ENCODE results near the gene EEF1G. TPM values are rescaled to one million over a fixed set of nuclear protein-coding genes. Genes with fewer than 3 reads are reported as not detected.
"Not testable (repeated sequence)": the region's sequence is repeated elsewhere in the genome, so short reads cannot be mapped to it uniquely, and the experiment has no call there.

Gene EEF1G, protein sequence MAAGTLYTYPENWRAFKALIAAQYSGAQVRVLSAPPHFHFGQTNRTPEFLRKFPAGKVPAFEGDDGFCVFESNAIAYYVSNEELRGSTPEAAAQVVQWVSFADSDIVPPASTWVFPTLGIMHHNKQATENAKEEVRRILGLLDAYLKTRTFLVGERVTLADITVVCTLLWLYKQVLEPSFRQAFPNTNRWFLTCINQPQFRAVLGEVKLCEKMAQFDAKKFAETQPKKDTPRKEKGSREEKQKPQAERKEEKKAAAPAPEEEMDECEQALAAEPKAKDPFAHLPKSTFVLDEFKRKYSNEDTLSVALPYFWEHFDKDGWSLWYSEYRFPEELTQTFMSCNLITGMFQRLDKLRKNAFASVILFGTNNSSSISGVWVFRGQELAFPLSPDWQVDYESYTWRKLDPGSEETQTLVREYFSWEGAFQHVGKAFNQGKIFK
- 1,000 to 10,000 TPM; 1,025 to 2,248 (median 1,633) TPM for polyA plus RNA-seq

DNA sequence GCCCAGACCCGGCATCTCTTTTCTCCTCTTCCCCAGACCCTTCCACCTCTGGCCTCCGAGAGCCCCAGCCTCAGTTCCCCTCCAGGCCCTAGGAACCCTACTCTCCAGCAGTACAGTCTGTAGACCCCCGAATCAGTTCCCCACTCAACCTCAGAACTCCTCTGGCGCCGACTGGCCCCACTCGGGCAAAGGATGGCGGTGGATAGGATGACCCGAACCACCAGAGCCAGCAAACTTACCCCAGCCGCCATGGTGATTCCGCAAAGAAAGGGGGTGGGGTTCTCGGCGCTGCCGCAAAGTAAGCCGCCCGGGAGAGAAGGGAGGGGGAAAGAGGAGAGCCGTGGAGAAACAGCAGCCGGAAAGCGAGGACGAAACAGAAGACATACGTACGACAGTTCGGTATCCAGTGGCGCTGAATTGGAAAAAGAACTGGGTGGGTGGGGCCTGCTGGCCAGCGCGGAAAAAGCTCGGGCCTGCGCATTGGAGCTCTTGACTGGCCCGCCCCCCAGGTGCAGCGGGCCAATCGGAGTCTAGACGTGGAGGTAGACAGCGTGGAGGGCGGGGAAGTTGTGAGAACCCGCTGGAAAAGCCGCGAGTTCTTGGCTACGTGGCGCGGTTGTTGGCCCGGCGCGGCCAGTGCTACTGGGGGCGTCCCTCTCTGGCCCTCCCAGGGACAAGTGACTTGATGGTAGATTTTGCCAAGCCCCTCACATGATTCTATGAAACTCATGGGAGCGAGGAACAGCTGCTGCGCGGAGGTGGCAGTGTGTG, at the start of gene EEF1G:
Gene EEF1G (minus strand): TSS at position 300 of the 771 bp plus-strand sequence. CDS start 49 bp downstream, at position 251.
- 0% methylated on average over 46 of the region's 46 CpGs for WGBS, 3 donors
- peak within 1 kb of the TSS; percentile 48 for H3K27ac ChIP-seq (ENCODE audit: low read depth, low read length)

DNA sequence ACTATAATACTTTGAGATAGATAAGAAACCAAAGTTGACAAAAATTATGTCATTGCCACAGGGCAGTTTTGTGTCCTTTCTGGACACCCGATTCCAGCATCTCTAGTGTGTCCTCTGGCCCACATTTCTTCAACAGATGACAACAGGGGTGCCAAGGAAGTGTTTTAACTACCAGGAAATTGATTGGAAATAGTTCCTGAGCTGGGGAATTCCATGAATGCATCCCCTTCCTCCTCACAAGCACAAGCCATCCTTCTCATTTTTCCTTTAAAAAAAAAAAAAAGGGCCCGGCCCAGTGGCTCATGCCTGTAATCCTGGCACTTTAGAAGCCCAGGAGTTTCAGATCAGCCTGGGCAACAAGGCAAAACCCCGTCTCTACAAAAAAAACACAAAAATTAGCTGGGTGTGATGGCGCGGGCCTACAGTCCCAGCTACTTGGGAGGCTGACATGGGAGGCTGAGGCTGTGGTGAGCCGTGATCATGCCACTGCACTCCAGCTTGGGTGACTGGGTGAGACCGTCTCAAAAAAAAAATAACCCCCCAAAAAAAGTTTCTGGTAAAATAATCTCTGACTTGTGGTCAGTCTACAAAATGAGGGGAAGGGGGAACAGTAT, 48.9 kb upstream of the EEF1G start:
- 81 to 87% (median 81%) methylated on average over 7 of the region's 7 CpGs for WGBS, 3 donors

DNA sequence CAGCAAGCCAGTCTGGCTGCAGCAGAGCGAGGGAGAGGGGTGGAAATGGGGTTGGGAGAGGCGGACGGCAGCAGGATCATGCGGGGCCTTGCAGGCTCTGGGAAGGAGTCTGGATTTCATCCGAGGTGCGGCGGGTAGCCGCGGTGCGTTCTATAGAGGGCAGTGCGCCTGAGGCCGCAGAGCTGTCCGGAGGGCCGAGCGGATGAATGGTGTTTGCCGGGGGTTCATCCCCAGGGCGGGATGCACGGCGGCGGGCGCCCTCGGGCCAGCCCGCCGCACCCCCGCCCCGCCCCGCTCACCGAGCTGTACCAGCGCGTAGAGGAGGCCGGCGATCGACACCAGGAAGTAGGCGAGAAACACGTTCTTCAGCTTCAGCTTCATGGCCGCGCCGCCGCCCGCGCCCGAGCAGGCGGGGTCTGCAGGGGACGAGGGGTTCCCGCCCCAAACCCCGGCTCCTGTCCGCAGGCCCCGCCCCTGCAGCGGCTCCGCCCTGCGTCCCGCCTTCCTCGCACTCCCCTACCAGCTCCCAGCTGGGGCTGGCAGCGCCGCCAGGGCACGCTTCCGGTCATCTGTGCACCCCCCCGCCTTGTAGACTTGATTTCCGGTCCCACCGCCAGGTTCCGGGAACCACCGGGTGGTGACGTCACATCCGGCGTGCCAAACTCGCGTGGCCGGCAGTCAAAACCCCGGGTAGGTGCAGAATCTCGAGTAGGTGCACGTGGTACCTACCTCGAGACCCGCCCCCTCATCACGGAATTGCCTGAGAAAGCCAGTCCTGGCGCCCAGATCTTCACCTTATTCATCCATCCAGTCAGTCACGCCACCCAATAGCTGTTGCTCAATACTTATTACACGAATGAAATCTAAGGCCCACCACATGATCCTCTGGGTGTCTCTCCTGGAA, 48.1 kb upstream of the EEF1G start, which contains the start of gene B3GAT3:
Gene B3GAT3 (minus strand): TSS at position 420 of the 904 bp plus-strand sequence. CDS start 39 bp downstream, at position 381.
- 0 to 1% (median 1%) methylated on average over 66 to 77 of the region's 77 CpGs for WGBS, 3 donors
- peak within 1 kb of the TSS; percentile 71 for H3K27ac ChIP-seq (ENCODE audit: low read depth, low read length)

More for the DNA sequence above, 48.9 kb upstream of the EEF1G start:
- H3K27ac ChIP-seq (ENCODE audit: low read depth, low read length), result peak overlapping the region; percentile 71

DNA sequence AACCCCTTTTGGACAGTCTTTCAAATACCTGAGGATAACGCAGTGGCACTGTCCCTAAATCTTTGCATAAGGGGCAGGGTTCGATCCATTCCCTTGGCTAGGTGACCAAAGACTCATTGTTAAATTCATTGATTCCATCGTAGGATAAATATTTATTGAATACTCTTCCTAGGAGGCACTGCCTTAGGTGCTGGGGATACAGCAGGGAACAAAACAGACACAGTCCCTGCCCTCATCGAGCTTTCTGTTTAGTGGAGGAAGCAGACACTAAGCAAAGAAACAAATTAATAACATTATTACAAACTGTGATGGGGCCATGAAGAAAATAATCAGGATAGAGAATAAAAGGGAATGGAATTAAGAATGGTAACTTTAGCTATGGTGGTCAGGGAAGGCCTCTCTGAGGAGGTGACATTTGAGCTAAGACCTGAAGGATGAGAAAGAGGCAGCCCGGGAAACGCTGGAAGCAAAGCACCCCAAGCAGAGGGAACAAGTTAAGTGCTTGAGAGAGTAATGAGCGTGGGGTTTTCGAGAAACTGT, 47.4 kb upstream of the EEF1G start:
- H3K27ac ChIP-seq (ENCODE audit: low read depth, low read length), result no peak overlapping the region
- 23 to 34% (median 31%) methylated on average over 8 of the region's 8 CpGs for WGBS, 3 donors

DNA sequence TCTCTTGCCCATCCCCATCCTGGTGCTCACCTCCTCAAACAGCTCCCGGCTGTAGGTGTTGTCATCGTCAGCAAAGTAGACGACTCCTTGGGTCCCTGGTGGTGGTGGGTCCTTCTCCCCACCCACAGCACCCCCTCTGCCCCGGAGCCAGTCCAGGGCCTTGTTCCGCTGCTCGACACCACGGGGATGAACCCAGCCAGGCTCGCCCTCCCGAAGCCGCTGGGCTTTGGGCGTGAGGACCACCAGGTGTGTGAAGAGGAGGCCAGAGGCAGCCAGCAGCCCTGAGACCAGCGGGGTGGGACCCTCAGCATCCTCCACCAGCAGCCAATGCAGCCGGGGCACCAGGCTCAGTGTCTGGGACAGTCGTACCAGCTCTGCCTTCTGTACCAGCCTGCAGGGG, 43.3 kb upstream of the EEF1G start:
- H3K27ac ChIP-seq (ENCODE audit: low read depth, low read length), result not testable (repeated sequence)
- WGBS, 3 donors, result 92 to 97% (median 93%) methylated on average over 14 of the region's 14 CpGs

DNA sequence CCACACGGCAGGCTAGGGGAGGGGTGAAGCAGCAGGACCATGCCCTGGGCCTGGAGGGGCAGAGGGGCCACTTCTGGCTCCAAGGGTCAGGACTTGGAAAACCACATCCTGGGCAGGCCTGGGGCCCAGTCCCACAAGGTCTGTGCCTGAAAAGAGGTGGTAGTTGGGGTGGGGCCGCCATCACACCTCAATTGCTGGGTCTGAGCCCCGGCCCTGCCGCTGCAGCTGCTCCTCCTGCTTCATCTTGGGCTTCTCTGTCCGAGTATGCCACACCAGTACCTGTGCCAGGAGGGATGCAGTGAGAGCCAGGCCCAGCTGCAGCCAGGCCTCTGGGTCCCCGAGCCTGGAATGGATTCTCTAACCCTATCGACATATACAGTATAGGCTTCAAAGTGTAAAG, 41.8 kb upstream of the EEF1G start:
- WGBS, 3 donors, result 87 to 92% (median 91%) methylated on average over 7 of the region's 7 CpGs
- H3K27ac ChIP-seq (ENCODE audit: low read depth, low read length), result no peak overlapping the region

DNA sequence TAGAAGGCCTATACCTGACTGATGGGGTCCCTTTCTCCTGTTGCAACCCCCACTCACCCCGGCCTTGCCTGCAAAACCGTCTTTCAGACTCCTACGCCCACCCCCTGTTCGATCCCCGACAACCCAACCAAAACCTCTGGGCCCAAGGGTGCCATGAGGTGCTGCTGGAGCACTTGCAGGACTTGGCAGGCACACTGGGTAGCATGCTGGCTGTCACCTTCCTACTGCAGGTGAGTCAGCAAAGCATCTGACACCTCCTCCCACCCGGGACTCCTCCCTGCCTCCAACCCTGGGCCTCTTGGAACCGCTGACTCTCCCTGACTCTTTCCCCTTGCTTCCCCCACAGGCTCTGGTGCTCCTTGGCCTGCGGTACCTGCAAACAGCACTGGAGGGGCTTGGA, 40.6 kb upstream of the EEF1G start:
- H3K27ac ChIP-seq (ENCODE audit: low read depth, low read length), result no peak overlapping the region

DNA sequence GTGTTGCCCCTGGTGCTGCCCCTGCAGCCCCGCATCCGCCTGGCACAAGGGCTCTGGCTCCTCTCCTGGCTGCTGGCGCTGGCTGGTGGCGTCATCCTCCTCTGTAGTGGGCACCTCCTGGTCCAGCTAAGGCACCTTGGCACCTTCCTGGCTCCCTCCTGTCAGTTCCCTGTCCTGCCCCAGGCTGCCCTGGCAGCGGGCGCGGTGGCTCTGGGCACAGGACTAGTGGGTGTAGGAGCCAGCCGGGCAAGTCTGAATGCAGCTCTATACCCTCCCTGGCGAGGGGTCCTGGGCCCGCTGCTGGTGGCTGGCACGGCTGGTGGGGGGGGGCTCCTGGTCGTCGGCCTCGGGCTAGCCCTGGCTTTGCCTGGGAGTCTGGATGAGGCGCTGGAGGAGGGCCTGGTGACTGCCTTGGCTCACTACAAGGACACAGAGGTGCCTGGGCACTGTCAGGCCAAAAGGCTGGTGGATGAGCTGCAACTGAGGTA, 39.6 kb upstream of the EEF1G start:
- H3K27ac ChIP-seq (ENCODE audit: low read depth, low read length), result peak overlapping the region; percentile 45
- 54 to 65% (median 54%) methylated on average over 15 of the region's 15 CpGs for WGBS, 3 donors

More for the DNA sequence above, 40.6 kb upstream of the EEF1G start:
- WGBS, 3 donors, result 71 to 75% (median 75%) methylated on average over 8 of the region's 8 CpGs

DNA sequence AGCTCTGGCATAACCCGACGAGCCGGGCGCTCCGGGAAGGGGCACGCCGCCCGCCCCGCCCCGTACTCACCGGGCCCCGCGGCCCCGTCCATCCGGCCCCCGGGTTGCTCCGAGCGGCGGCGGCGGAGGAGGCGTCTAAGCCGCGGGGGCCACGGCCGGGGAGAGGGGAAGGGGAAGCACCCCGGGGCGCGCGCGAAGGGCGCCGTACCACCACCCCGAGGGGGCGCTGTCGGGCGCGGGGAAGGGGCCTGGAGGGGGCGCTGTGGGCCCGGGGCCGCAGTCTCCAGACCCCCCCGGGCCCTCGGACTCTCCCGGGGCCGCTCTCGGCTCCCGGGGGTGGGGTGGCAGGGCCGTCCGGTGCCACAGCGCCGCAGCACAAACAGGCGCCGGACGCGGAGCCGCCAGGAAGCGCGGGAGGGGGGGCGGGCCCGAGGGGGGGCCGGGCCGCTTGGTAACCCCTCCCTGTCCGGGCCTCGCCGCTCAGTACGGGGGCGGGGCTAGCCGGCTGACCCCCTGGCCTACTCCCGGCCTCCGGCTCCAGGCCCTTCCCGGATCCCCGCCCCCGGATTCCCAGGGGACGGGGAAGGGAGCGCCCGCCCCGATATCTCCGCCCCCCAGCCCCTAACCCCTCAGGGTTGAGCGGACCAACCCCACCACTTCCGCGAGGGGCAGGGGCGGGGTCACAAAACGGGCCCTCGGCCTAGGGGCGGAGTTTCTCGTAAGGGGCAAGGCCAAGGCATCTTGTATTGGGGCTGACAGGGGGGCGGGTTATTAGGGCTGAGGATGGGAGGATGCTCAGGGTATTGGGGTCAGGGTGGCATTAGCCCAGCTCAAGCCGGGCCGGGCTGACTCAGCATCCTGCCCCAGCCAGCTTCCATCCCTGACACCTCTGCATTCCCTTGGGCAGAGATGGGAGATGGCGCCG, 38.9 kb upstream of the EEF1G start, which contains the start of the genes EML3 and ROM1:
Gene EML3 (minus strand): TSS at position 410 of the 925 bp plus-strand sequence. CDS start 318 bp downstream, at position 92.
Gene ROM1 (plus strand): TSS at position 892 of the 925 bp plus-strand sequence. CDS start 25 bp downstream, at position 917.
- WGBS, 3 donors, result 2 to 6% (median 3%) methylated on average over 34 to 86 of the region's 91 CpGs
- peak within 1 kb of the TSS; percentile 93 for H3K27ac ChIP-seq (ENCODE audit: low read depth, low read length)

DNA sequence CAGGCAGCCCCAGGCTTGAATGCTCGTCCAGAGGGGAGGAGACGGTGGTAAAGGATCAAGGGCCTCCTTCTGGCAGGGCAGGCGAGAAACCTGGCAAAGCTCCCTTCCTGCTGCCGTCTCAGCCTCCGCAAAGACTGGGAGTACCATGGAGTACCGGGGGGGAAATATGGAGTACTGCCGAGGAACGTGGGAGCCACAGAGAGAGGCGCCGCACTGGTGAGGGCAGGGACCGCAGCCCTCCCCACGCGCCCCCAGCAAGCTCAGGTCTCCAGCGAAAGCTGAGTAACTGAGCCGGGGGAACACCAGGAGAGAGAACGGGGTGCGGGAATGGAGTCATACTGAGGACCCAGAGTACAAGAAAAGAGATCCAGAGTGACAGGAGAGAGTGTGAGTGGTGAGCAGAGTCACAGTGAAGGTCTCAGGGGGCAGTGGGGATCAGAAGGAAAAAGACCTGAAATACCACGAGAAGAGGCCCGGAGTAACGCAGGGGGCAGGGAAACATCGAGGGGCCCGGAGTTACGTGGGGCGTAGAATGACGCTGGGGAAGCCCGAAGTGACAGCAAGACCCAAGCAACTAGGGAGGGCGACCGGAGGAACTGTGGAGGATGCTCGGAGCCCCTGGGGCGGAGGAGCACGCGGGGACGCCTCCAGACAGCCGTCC, 38.1 kb upstream of the EEF1G start:
- peak overlapping the region; percentile 93 for H3K27ac ChIP-seq (ENCODE audit: low read depth, low read length)
- 0 to 2% (median 1%) methylated on average over 34 of the region's 34 CpGs for WGBS, 3 donors

DNA sequence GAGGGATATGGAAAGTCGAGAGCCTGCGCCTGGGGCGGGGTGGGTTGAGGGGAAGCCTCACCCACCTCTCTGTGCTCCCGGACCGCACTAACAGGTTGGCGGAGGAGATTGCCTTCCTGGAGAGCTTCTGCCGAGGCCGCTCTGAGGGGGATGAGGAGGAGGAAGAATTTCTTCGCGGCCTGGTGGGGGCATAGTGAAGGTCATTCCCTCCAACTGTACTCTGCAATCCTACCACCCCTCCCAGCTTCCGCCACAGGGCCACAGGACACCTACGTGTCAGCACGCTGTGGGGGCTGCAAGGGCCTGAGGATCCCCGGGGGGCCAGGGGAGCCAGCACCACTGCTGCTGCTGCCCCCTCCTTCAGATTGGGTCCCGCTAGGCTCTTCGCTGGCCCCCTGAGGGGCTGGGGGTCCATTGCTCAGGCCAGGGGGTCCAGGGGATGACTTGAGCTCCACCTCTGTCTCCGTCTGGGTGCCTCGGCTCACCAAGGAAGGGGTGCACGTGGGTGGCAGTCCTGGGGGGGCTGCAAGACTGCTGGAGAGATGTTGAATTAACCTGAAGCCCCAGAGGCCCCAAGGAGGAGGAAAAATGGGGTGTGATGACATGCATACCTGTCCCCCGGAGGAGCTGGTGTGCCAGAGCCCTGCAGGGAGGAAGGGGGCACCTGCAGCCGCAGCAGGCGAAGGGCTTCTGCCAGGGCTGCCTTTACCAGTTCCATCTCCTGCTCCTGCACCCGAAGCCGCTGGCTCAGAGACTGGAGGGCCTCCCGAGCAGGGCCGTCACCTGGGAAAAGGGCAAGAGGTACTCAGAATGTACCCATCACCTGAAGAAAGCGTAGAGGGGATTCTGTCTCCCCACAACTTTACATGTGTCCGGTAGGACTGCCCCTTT, 37.4 kb upstream of the EEF1G start:
- WGBS, 3 donors, result 57 to 72% (median 60%) methylated on average over 25 to 28 of the region's 28 CpGs

DNA sequence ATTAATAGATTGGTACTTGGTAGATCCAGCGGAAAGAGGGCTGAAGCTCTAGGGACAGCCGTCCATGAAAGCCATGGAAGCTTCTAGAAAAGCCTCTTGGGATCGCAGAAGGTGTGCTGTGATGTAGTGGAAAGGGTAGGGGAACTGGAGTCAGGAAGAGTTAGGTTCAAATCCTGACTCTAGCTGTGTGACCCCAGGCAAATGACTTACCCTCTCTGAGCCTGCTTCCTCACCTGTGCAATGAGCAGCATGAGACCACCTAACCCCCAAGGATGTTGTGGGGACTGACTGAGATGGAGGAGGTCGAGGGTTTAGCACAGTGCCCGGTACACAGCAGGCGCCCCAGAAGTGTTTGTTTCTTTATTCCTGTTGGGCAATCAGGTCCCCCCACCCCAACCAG, 36.7 kb upstream of the EEF1G start:
- WGBS, 3 donors, result 77 to 90% (median 79%) methylated on average over 6 of the region's 6 CpGs
- H3K27ac ChIP-seq (ENCODE audit: low read depth, low read length), result no peak overlapping the region

More for the DNA sequence above, 37.4 kb upstream of the EEF1G start:
- no peak overlapping the region for H3K27ac ChIP-seq (ENCODE audit: low read depth, low read length)

DNA sequence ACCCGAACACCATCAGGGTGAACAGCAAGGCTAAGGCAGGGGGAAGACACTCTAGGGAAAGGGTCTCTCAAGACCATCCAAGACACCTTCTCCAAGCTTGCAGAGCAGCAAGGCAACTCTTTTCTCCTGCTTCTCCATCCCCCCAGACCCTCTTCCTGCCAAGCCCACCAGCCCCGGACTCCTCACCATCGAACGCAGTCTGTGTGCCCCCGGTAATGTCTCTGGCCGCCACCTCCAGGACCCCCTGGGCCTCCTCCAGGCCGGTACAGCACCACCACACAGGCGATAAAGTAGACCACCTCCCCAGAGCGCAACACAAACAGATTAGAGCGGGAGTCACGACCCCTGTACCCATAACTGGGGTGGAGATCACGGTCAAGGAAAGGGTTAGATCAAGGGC, 35.1 kb upstream of the EEF1G start:
- no peak overlapping the region for H3K27ac ChIP-seq (ENCODE audit: low read depth, low read length)
- WGBS, 3 donors, result 91 to 95% (median 93%) methylated on average over 12 of the region's 12 CpGs

DNA sequence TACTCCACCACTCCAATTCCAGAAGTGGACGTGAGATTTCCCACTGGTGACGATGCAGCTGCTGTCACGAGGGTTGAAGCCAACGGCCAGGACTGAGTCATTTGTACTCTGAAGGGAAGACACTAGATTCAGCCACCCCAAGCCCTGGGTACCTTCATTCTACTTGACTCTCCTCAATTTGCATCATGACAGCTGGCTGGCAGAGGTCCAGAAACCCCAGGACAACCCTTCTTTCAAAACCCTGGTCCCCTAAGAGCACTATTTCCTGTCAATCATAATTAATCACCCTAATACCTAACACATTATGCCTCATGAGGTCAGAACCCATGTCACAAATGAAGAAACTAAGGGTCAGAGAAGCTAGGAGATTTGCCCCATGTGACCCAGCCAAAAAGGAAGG, 34.0 kb upstream of the EEF1G start:
- WGBS, 3 donors, result 43 to 88% (median 68%) methylated on average over 4 of the region's 4 CpGs
- no peak overlapping the region for H3K27ac ChIP-seq (ENCODE audit: low read depth, low read length)

DNA sequence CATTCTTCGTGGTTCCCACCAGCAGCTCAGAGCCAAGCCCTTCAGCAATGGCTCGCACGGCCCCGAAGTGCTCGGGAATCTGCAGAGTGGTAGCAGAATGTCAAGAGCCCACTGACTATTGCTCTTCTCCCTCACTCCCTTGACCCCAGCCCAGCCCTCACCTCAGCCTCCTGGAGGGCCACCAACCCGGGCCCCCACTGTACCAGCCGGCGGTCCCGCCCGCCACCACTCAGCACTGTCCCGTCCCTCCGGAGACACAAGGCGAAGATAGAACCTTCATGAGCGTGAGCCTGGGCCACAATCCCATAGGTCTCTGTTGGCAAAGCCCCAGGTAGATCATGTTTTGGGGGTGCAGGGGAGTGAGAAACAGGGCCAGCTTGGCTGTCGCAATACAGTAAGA, 32.2 kb upstream of the EEF1G start:
- H3K27ac ChIP-seq (ENCODE audit: low read depth, low read length), result no peak overlapping the region
- 95 to 97% (median 96%) methylated on average over 15 of the region's 15 CpGs for WGBS, 3 donors
